Measurements from ENCODE around the gene SRBD1.

Gene SRBD1

GRCh38 chr2:45352506-45352905, 258.6 kb downstream of the SRBD1 start:
- no peak for FAIRE-seq

GRCh38 chr2:45345331-45346234, 265.5 kb downstream of the SRBD1 start:
- no peak for FAIRE-seq

- no peak for FAIRE-seq
Measured at GRCh38 chr2:45344502-45344901, 266.6 kb downstream of the SRBD1 start.

DNA sequence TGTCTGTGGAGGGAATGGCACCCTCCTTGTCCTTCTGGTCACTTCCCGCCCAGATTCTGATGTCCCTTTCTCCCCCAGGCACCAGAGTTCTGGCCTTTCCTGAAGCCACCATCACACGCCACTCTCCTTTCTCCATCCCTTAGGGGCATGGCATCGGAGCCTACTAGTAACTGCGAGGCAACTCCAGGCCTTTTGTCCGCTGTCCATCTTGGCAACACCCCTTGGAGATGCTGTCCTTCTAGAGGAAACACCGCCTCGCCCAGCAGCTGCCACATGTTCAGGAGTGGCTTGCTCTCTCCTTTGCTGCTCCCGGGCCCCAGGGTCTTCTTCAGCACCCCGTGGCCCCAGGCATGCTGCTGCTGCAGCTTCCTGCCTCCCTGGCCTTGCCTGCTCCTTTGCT, 267.0 kb downstream of the SRBD1 start:
- no peak for FAIRE-seq

DNA sequence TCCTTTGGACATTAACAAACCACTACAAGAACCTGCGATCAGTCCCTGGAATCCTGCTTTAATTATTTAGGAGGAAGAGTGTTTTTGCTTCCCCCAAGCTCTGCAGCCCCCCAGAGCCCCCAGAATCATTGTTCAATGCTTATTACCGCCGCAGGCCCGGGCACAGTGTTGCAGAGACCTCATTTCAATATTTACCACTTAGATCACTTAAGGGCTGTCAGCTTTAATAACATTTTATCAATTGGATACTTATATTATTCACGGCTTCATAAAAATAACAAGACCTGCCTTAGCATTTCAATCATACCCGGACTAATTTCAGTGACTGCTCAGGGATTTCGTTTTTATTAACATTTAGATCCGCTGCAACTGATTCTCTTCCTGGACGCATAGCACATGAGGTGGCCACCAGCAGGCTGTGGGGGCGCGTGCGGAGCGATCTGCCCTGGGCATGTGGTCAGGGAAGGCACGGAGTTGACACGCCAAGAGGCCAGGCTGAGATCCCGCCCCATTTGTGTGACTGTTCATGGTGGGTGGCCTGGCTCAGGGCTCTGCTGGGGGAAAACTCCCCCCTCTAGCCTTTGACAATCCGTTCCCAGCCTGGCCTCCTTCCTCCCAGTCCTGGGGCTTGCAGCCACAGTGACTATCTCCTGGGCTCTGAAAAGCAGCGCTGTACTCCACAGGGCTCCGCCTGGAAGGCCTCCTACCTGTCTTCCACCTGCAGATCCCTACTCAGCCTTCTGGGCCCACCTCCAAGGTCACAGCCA, 267.6 kb downstream of the SRBD1 start:
- no peak for FAIRE-seq

- FAIRE-seq = no peak
Measured at GRCh38 chr2:45340318-45340717, 270.7 kb downstream of the SRBD1 start.

GRCh38 chr2:45339253-45339652, 271.8 kb downstream of the SRBD1 start:
- FAIRE-seq = no peak

All from endometrium (tissue), 2 donors.